Femur (tissue), 1 donor: ENCODE data around the gene MANBA.
A peak's percentile ranks its signal among the peaks of the same experiment; 100 is the strongest.
"Not testable (repeated sequence)": the region's sequence is repeated elsewhere in the genome, so short reads cannot be mapped to it uniquely, and the experiment has no call there.

Experiments
- DNase-seq: peaks from one replicate; pipeline ENCODE4 v3.0.0-alpha.2; 2017

MANBA gene

DNA sequence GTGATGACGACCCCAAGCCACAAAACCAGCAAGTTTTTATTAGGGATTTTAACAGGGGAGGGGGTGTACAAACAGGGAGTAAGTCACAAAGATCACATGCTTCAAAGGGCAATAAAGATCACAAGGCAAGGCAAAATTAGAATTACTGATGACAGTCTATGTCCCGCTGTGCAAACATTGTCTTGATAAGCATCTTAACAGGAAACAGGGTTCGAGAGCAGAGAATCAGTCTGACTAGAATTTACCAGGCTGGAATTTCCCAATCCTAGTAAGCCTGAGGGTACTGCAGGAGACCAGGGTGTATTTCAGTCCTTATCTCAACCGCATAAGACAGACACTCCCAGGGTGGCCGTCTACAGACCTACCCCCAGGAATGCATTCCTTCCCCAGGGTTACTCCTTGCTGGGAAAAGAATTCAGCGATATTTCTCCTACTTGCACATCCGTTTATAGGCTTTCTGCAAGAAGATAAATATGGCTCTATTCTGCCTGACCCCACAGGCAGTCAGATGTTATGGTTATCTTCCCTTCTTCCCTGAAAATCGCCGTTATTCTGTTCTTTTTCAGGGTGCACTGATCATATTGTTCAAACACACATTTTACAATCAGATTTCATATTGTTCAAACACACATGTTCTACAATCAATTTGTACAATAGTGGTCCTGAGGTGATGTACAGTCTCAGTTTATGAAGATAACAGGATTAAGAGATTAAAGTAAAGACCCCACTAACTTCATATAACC, 41.8 kb downstream of the MANBA start:
- DNase-seq, result not testable (repeated sequence)

DNA sequence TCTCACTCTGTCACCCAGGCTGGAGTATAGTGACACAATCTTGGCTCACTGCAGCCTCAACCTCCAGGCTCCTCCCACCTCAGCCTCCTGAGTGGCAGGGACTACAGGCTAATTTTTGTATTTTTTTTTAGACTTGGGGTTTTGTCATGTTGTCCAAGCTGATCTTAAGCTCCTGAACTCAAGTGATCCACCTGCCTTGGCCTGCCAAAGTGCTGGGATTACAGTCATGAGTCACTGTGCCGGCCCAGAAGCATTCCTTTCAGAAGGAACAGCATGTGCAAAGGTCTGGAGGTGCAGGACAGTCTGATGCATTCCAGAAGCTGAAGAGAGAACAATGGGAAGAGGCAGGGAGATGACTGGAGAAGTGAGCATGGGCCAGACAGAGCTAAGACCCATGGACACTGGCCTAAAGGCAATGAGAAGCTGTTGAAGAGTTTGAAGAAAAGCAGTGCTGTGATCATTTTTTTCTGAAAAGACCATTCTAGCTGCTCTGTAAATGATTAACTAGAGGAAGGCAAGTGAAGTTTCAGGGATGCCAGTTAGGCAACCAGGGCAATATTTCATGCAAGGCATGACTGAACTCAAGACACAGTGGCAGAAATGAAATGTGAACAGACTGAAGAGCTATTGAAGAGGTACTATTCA, 43.2 kb downstream of the MANBA start:
- DNase-seq, result no peak

- no peak for DNase-seq
Observed at GRCh38 chr4:102715057-102715456, 45.7 kb downstream of the MANBA start.

GRCh38 chr4:102713774-102714173, 47.0 kb downstream of the MANBA start:
- DNase-seq, result not testable (repeated sequence)

- no peak for DNase-seq
Observed at GRCh38 chr4:102713096-102713495, 47.7 kb downstream of the MANBA start.

DNA sequence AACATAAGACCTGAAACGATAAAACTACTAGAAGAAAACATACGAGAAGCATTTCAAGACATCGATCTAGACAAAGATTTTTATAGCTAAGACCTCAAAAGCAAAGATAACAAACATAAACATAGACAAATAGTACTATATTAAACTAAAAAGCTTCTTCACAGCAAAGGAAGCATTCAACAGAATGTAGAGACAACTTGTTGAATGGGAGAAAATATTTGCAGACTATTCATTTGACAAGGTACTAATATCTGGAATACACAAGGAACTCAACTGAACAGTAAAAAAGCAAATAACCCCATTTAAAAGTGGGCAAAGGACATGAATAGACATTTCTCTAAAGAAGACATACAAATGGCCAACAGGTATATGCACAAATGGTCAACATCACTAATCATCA, 49.8 kb downstream of the MANBA start:
- DNase-seq, result no peak

DNA sequence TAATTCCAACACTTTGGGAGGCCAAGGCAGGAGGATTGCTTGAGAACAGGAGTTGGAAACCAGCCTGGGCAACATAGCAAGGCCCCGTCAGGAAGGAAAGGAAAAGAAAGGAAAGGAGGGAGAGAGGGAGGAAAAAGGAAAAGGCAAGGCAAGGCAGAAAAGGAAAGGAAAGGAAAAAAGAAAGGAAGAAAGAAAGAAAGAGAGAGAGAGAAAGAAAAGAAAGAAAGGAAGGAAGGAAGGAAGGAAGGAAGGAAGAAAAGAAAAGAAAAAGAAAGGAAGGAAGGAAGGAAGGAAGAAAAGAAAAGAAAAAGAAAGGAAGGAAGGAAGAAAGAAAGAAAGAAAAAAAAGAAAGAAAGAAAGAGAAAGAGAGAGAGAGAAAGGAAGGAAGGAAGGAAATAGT, 51.7 kb downstream of the MANBA start:
- DNase-seq, result not testable (repeated sequence)

DNA sequence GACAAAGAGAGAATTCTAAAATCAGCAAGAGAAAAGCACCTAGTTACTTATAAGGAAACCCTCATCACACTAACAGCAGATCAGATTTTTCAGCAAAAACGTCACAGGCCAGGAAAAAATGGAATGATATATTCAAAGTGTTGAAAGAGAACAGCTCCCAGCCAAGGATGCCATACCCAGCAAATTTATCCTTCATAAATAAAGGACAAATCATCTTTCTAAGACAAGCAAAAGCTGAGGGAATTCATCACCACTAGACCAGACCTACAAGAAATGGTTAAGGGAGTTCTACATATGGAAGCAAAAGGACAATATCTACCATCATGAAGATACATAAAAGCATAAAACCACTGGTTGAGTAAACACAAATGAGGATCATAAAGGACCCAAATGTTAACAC, 53.6 kb downstream of the MANBA start:
- DNase-seq, result no peak

DNA sequence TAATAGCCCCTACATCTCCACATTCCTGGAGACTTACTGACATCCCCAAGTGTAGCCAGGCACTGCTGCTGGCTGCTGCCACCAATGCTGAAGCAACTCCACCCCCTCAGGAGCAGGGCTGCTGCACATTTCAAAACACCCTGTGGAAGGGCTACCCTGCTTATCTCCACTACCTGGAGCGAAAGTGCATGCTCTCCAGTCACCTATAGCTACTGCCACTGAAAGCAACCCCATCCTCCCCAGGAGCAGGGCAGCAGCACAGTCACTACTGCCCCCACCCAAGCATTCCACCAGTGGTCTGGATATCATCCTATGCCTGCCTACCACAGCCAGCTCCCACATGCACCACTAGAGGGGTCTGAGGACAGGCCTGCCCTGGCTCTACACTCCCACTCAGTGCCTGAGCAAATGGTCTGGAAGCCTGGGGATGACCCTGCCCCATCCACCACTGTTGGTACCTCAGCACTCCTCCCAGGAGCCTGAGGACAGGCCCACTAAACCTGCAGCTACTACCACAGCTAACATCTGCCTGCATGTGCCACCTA, 55.3 kb downstream of the MANBA start:
- no peak for DNase-seq

- DNase-seq, result peak; percentile 32
Observed at GRCh38 chr4:102696758-102697157, 64.0 kb downstream of the MANBA start.

- no peak for DNase-seq
Observed at GRCh38 chr4:102694791-102695190, 66.0 kb downstream of the MANBA start.

DNA sequence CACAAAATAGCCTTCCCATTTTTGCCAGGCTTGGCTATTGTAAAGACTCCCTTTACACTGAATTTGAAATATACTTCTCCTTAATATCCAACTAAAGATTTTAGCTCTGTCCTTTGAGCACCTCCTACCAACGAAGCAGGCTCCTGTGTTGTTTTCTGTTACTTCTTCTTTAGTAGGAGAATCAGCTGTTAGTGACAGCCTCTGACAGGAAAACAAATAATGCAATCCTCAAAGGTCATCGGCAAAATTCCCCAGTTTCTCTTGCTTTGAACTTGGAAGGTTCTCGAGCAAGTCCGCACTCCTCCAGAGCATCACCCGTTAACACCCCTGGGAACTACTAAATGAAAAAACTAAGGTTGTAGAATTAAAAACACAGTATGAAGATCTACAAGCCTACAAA, 66.9 kb downstream of the MANBA start:
- no peak for DNase-seq

DNA sequence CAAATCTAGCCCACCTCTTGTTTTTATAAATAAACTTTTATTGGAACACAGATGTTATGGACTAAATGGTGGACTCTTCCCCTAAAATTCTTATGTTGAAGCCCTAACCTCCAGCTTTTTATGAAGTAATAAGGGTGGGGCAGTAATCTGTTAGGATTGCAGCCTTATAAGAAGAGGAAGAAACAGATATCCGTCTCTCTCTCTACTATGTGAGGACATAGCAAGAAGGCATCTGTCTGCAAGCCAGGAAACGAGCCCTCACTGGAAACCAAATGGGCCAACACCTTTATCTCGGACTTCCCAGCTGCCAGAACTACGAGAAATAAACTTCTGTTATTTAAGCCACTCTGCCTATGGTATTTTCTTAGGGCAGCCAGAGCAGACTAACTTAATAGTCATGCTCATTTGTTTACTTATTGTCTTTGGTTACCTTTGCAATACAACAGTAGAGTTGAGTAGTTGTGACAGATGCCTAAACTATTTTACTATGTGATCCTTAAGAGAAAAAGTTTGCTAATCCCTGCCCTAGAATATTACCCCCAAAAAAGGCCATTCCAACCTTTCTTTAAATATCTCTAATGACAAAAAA, 67.4 kb downstream of the MANBA start:
- no peak for DNase-seq

DNA sequence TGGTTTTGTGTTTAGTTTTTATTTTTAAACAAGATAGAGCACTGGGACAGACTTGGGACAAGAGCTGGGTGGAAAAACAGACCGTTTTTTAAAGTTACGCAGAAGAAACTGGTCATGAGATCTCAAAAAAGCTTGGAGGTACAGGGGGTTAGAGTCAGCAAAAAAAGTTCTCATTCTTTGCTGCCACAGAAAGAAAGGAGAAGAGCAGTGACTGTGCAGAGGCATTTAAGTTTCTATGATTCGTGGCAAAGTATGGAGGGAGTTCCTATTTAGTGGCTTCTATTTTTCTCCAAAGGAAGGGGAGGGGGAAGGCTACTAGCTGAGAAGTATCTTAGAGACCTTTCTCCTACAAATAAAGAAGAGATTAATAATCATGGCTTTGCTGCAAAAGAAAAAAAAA, 68.3 kb downstream of the MANBA start:
- no peak for DNase-seq

- DNase-seq, result no peak
Observed at GRCh38 chr4:102687982-102688433, 72.8 kb downstream of the MANBA start.

DNA sequence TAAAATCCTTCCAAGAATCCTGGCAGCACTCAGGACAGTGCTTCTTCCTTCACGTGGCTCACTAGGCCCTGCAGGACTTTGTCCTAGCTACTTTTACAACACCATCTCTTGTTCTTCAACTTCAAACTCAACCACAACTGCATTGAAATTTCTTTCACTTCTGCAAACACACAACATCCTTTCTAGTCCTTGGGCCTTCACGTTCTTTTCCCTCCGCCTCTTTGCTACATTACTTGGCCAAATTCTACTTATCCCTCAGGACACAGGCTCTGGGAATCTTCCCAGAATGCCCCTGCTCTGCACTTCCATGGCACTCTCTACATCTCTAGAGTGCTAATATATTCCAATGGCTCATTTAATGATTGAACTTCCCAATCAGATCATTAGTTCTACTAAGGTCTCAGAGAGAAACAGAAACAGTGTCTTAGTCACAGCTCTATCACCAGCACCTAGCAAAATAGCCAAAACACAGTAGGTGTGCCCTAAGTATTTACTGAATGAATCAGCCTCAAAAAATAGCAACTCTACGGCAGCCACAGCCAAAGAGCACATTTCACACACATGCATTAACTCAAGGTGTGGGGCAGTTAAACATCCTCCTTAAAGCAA, 73.3 kb downstream of the MANBA start:
- DNase-seq, result no peak

GRCh38 chr4:102685768-102686167, 75.0 kb downstream of the MANBA start:
- no peak for DNase-seq

GRCh38 chr4:102684610-102685052, 76.1 kb downstream of the MANBA start:
- no peak for DNase-seq

- no peak for DNase-seq
Observed at GRCh38 chr4:102683881-102684609, 76.7 kb downstream of the MANBA start.

GRCh38 chr4:102678695-102679335, 82.0 kb downstream of the MANBA start:
- DNase-seq, result no peak

GRCh38 chr4:102678107-102678506, 82.7 kb downstream of the MANBA start:
- DNase-seq, result no peak

DNA sequence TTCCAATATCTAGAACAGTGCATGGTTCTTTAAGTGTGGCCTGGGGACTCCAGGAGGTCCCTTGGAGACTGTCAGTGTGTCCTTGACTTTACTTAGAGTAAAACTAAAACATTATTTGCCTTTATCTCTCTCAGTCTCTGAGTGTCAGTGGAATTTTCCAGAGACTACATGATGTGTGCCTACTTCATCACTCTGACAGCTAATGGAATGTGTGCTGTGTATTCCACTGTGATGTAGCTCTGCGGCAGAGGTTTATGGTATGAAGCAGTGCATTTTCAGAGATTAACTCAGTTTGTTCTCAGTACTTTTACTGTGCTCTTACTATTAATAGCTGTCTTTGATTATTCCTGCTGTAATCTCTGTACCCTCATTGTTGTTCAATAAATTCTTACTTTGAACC, 85.6 kb downstream of the MANBA start:
- no peak for DNase-seq
